Spleen (tissue), 3 donors: Measurements from ENCODE around the gene GGT6.

Experiments used
- POLR2A ChIP-seq, 3 donors: fragments of 450-650 bp; IDR thresholded peaks; one replicate each; pipeline ENCODE4 v1.5.1; 2017; ENCODE audit warnings: antibody characterized with exemption in 3 of 3, mild to moderate bottlenecking in 1 of 3
- POLR2AphosphoS5 ChIP-seq, 3 donors: sonication (generic); formaldehyde crosslinking; IDR thresholded peaks; one replicate each; pipeline ENCODE4 v1.5.1; 2017; ENCODE audit warnings: antibody characterized with exemption in 3 of 3

- TF ChIP-seq POLR2AphosphoS5 (IDR thresholded peaks at IDR 0.05) (no peak), POLR2A (IDR thresholded peaks at IDR 0.05) (no peak)
Observed at GRCh38 chr17:4508207-4508606, 52.2 kb downstream of the GGT6 start.
